ENCODE results near the gene TLE3. TPM values are rescaled to one million over a fixed set of nuclear protein-coding genes. Genes with fewer than 3 reads are reported as not detected.

TLE3 gene
- total RNA-seq, 1 experiment from 2014 or later = 63.6 TPM

- H2AFZ ChIP-seq (ENCODE audit: low read length) = no peak overlapping the region
- no peak overlapping the region for H3K27ac ChIP-seq (ENCODE audit: low read length)
- H4K20me1 ChIP-seq (ENCODE audit: insufficient read depth, low read depth, low read length) = no peaks in the 10 kb centered on the region; the same call in 1 of the 2 replicates
- H3K27me3 ChIP-seq (ENCODE audit: low read length) = no peaks in the 10 kb centered on the region
- H3K4me3 ChIP-seq (ENCODE audit: low read length) = no peak overlapping the region
- no peaks in the 10 kb centered on the region for H3K4me1 ChIP-seq (ENCODE audit: low read length)
- DNase-seq = no peak
- H3K79me2 ChIP-seq (ENCODE audit: low read length) = no peaks in the 10 kb centered on the region
- 0 out of 2 replicates have a peak, but pooled peaks cover 3% of the 10 kb centered on the region for H3K36me3 ChIP-seq (ENCODE audit: insufficient read depth, low read length)
- H3K9me3 ChIP-seq (ENCODE audit: low read length) = no peaks in the 10 kb centered on the region
- H3K4me2 ChIP-seq (ENCODE audit: low read depth, low read length, poor library complexity, severe bottlenecking) = no peak overlapping the region
- H3K9me2 ChIP-seq (replicated peaks; ENCODE audit: insufficient read depth, low read length) = no peaks in the 10 kb centered on the region
- H3K9ac ChIP-seq (ENCODE audit: low read length) = no peak overlapping the region
Observed at GRCh38 chr15:70058642-70059360, 38.9 kb downstream of the TLE3 start.

GRCh38 chr15:70057931-70058641 lies 39.6 kb downstream of the TLE3 start:
- Histone ChIP-seq H3K79me2 (ENCODE audit: low read length) (no peaks in the 10 kb centered on the region), H3K9ac (ENCODE audit: low read length) (no peak overlapping the region), H3K27ac (ENCODE audit: low read length) (no peak overlapping the region), H3K9me2 (replicated peaks; ENCODE audit: insufficient read depth, low read length) (no peaks in the 10 kb centered on the region), H3K4me1 (ENCODE audit: low read length) (no peaks in the 10 kb centered on the region), H4K20me1 (ENCODE audit: insufficient read depth, low read depth, low read length) (no peaks in the 10 kb centered on the region; the same call in 1 of the 2 replicates), H3K4me2 (ENCODE audit: low read depth, low read length, poor library complexity, severe bottlenecking) (no peak overlapping the region), H3K36me3 (ENCODE audit: insufficient read depth, low read length) (0 out of 2 replicates have a peak, but pooled peaks cover 3% of the 10 kb centered on the region), H3K9me3 (ENCODE audit: low read length) (no peaks in the 10 kb centered on the region), H3K4me3 (ENCODE audit: low read length) (no peak overlapping the region), H3K27me3 (ENCODE audit: low read length) (no peaks in the 10 kb centered on the region), H2AFZ (ENCODE audit: low read length) (no peak overlapping the region)
- DNase-seq = no peak

- Histone ChIP-seq H4K20me1 (ENCODE audit: insufficient read depth, low read depth, low read length) (no peaks in the 10 kb centered on the region; the same call in 1 of the 2 replicates), H3K79me2 (ENCODE audit: low read length) (no peaks in the 10 kb centered on the region), H3K27me3 (ENCODE audit: low read length) (no peaks in the 10 kb centered on the region), H2AFZ (ENCODE audit: low read length) (no peak overlapping the region), H3K9me2 (replicated peaks; ENCODE audit: insufficient read depth, low read length) (no peaks in the 10 kb centered on the region), H3K9ac (ENCODE audit: low read length) (no peak overlapping the region), H3K4me1 (ENCODE audit: low read length) (no peaks in the 10 kb centered on the region), H3K27ac (ENCODE audit: low read length) (no peak overlapping the region), H3K9me3 (ENCODE audit: low read length) (no peaks in the 10 kb centered on the region), H3K36me3 (ENCODE audit: insufficient read depth, low read length) (0 out of 2 replicates have a peak, but pooled peaks cover 3% of the 10 kb centered on the region), H3K4me3 (ENCODE audit: low read length) (no peak overlapping the region), H3K4me2 (ENCODE audit: low read depth, low read length, poor library complexity, severe bottlenecking) (no peak overlapping the region)
- DNase-seq = no peak
Observed at GRCh38 chr15:70056091-70056680, 41.5 kb downstream of the TLE3 start.

- H3K9ac ChIP-seq (ENCODE audit: low read length) = no peak overlapping the region
- H3K4me2 ChIP-seq (ENCODE audit: low read depth, low read length, poor library complexity, severe bottlenecking) = no peak overlapping the region
- H4K20me1 ChIP-seq (ENCODE audit: insufficient read depth, low read depth, low read length) = no peaks in the 10 kb centered on the region; the same call in 1 of the 2 replicates
- 0 out of 2 replicates have a peak, but pooled peaks cover 3% of the 10 kb centered on the region for H3K36me3 ChIP-seq (ENCODE audit: insufficient read depth, low read length)
- H3K9me2 ChIP-seq (replicated peaks; ENCODE audit: insufficient read depth, low read length) = no peaks in the 10 kb centered on the region
- no peak overlapping the region for H3K27ac ChIP-seq (ENCODE audit: low read length)
- DNase-seq = no peak
- no peaks in the 10 kb centered on the region for H3K27me3 ChIP-seq (ENCODE audit: low read length)
- no peaks in the 10 kb centered on the region for H3K4me1 ChIP-seq (ENCODE audit: low read length)
- H2AFZ ChIP-seq (ENCODE audit: low read length) = no peak overlapping the region
- H3K9me3 ChIP-seq (ENCODE audit: low read length) = no peaks in the 10 kb centered on the region
- no peaks in the 10 kb centered on the region for H3K79me2 ChIP-seq (ENCODE audit: low read length)
- H3K4me3 ChIP-seq (ENCODE audit: low read length) = no peak overlapping the region
Observed at GRCh38 chr15:70055601-70056051, 42.1 kb downstream of the TLE3 start.

GRCh38 chr15:70054884-70055387 lies 42.8 kb downstream of the TLE3 start:
- no peaks in the 10 kb centered on the region for H3K9me2 ChIP-seq (replicated peaks; ENCODE audit: insufficient read depth, low read length)
- H2AFZ ChIP-seq (ENCODE audit: low read length) = no peak overlapping the region
- H3K27ac ChIP-seq (ENCODE audit: low read length) = no peak overlapping the region
- no peaks in the 10 kb centered on the region for H3K27me3 ChIP-seq (ENCODE audit: low read length)
- H4K20me1 ChIP-seq (ENCODE audit: insufficient read depth, low read depth, low read length) = no peaks in the 10 kb centered on the region; the same call in 1 of the 2 replicates
- no peak overlapping the region for H3K4me2 ChIP-seq (ENCODE audit: low read depth, low read length, poor library complexity, severe bottlenecking)
- H3K79me2 ChIP-seq (ENCODE audit: low read length) = no peaks in the 10 kb centered on the region
- H3K4me1 ChIP-seq (ENCODE audit: low read length) = no peaks in the 10 kb centered on the region
- no peak overlapping the region for H3K4me3 ChIP-seq (ENCODE audit: low read length)
- H3K36me3 ChIP-seq (ENCODE audit: insufficient read depth, low read length) = peaks cover 8% of the 10 kb centered on the region
- H3K9me3 ChIP-seq (ENCODE audit: low read length) = no peaks in the 10 kb centered on the region
- H3K9ac ChIP-seq (ENCODE audit: low read length) = no peak overlapping the region
- no peak for DNase-seq

- Histone ChIP-seq H3K9me2 (replicated peaks; ENCODE audit: insufficient read depth, low read length) (no peaks in the 10 kb centered on the region), H3K79me2 (ENCODE audit: low read length) (no peaks in the 10 kb centered on the region), H4K20me1 (ENCODE audit: insufficient read depth, low read depth, low read length) (no peaks in the 10 kb centered on the region; the same call in 1 of the 2 replicates), H3K4me3 (ENCODE audit: low read length) (no peak overlapping the region), H3K9me3 (ENCODE audit: low read length) (no peaks in the 10 kb centered on the region), H3K27me3 (ENCODE audit: low read length) (no peaks in the 10 kb centered on the region), H3K27ac (ENCODE audit: low read length) (no peak overlapping the region), H2AFZ (ENCODE audit: low read length) (no peak overlapping the region), H3K9ac (ENCODE audit: low read length) (no peak overlapping the region), H3K4me1 (ENCODE audit: low read length) (no peaks in the 10 kb centered on the region), H3K4me2 (ENCODE audit: low read depth, low read length, poor library complexity, severe bottlenecking) (no peak overlapping the region), H3K36me3 (ENCODE audit: insufficient read depth, low read length) (peaks cover 5% of the 10 kb centered on the region)
- DNase-seq = no peak
Observed at GRCh38 chr15:70054366-70054765, 43.4 kb downstream of the TLE3 start.

- Histone ChIP-seq H4K20me1 (ENCODE audit: insufficient read depth, low read depth, low read length) (no peaks in the 10 kb centered on the region; the same call in 1 of the 2 replicates), H3K79me2 (ENCODE audit: low read length) (no peaks in the 10 kb centered on the region), H3K4me1 (ENCODE audit: low read length) (no peaks in the 10 kb centered on the region), H3K36me3 (ENCODE audit: insufficient read depth, low read length) (peaks cover 5% of the 10 kb centered on the region), H2AFZ (ENCODE audit: low read length) (no peak overlapping the region), H3K27ac (ENCODE audit: low read length) (no peak overlapping the region), H3K9me3 (ENCODE audit: low read length) (no peaks in the 10 kb centered on the region), H3K4me3 (ENCODE audit: low read length) (no peak overlapping the region), H3K9me2 (replicated peaks; ENCODE audit: insufficient read depth, low read length) (no peaks in the 10 kb centered on the region), H3K9ac (ENCODE audit: low read length) (no peak overlapping the region), H3K4me2 (ENCODE audit: low read depth, low read length, poor library complexity, severe bottlenecking) (no peak overlapping the region), H3K27me3 (ENCODE audit: low read length) (no peaks in the 10 kb centered on the region)
- no peak for DNase-seq
Observed at GRCh38 chr15:70053716-70054229, 43.9 kb downstream of the TLE3 start.

All from Karpas-422 (cell line).